GM04503 (cell line): ENCODE measurements around the gene UPF3A.
"Not testable (repeated sequence)": the region's sequence is repeated elsewhere in the genome, so short reads cannot be mapped to it uniquely, and the experiment has no call there.

ENCODE experiments used
- DNase-seq: peaks from one replicate; pipeline ENCODE4 v3.0.0-alpha.2; 2012; ENCODE audit warnings: low read depth

The UPF3A gene

DNA sequence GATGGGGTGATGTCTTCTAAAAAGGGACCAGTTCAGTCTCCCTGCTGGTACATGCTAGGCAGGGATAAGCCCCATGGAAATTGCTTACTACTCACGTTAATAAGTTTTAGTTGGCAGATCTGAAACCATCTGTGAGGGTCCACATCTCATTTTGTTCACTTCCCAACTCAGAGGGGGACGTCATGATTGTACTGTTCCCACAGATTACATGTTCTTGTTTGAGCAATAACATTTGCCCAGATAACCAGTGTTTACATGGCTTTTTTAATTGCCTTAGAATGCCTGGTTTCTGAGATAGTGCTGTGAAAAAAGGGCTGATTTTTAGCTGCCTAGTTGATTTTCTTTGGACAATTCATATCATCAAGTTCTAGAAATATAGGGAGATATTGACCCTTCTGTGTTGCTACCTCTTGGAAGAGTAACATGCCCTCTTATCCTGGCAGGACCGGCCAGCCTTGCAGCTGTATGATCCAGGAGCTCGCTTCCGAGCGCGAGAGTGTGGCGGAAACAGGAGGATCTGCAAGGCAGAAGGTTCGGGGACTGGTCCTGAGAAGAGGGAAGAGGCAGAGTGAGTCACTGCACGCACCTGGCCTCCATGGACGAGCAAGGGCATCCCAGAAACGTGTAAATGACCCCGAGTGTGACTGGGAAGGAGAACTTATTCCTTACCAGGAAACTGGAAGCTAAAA lies 23.1 kb downstream of the UPF3A start:
- no peak for DNase-seq

DNA sequence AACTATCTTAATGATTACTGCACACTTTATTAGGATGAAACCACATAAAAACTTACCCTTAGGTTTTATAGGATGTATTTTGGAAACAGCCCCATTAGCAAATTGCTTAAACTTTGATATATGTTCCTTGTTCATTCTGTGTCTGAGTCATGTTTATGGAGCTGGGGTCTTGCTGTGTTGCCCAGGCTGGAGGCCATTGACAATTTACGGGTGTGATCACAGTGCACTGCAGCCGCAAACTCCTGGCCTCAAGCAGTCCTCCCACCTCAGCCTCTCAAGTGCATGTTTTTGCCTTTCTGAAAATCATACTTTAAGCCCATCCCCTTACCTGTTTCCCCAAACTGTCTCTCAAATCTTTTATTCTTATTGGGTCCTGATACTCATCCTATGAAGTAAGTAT lies 27.7 kb downstream of the UPF3A start:
- no peak for DNase-seq

DNA sequence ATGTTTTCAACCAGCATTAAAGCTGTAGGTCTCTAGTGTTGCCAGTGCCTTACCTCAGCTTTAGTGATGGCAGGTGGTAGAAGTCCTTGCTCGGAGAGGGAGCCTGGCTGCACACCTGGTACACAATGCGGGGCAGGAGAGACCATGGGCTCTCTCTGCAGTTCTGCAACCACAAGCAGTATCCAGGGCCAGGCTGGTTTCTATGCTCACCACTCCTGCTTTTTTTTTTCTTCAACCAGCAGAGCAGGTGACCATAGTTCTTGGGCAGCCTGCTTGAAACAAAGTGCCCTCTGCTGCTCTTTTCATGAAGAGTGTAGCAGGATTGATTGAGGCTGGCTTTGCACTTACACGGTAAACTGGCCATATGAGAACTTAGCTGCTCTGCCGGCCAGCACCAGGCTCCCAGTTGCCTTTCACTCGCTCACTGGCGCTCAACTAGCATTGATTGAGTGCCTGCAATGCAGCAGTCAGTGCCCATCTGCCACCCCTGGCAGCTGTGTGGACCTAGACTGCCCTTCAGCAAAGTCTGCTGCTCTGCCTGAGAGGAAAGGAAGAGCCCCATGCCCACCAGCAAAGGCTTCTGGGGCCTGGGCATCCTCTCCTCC lies 28.5 kb downstream of the UPF3A start:
- no peak for DNase-seq

DNA sequence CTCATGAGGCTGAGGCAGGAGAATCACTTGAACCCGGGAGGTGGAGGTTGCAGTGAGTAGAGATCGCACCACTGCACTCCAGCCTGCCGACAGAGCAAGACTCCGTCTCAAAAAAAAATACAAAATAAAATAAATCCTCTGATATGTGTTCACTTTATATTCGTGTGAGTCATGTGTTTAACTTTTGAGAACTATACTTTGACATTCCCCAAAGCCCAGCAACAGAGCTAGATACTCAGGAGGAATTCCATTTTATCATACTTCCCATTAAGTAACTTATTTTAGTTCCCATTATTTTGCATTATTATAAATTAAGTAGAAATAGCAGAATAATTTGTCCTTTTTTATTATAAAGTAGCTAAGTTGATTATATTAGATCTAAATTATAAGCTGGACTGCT lies 29.6 kb downstream of the UPF3A start:
- DNase-seq = no peak

DNA sequence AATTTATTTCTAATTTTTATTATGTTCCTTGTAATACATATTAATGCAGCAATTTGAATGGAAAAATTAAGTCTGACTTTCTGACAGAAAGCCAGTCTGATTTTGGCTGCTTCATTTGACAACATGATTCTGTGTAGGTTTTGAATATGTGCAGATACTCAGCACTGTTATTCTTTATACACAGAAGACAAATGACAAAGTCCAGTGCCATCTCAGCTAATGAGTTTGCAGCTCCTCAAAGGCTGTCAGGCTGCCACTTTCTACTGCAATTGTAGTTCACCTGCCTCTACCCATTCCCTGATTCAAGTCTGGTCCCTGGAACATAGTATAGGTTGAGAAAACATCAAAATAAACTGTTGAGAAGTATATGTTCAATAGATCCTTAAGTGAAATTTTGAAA lies 30.0 kb downstream of the UPF3A start:
- no peak for DNase-seq

DNA sequence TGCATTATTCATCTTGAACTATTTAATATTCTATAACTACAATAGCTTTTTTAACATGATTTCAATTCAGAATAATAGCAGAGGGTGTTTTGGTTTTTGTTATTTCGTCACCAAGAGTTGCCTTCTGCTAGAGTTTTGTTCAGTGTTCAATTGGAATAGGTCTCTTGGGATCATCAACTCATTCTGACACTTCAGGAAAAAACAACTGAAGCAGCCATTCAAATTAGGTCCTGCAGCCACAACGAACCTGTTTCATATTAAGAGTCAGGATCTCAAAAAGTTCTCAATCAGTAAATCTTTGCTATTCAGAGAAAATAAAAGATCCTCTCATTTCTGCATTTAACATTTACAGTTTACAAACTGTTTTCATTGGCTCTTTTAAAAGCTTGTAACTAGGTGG lies 30.5 kb downstream of the UPF3A start:
- DNase-seq = no peak

DNA sequence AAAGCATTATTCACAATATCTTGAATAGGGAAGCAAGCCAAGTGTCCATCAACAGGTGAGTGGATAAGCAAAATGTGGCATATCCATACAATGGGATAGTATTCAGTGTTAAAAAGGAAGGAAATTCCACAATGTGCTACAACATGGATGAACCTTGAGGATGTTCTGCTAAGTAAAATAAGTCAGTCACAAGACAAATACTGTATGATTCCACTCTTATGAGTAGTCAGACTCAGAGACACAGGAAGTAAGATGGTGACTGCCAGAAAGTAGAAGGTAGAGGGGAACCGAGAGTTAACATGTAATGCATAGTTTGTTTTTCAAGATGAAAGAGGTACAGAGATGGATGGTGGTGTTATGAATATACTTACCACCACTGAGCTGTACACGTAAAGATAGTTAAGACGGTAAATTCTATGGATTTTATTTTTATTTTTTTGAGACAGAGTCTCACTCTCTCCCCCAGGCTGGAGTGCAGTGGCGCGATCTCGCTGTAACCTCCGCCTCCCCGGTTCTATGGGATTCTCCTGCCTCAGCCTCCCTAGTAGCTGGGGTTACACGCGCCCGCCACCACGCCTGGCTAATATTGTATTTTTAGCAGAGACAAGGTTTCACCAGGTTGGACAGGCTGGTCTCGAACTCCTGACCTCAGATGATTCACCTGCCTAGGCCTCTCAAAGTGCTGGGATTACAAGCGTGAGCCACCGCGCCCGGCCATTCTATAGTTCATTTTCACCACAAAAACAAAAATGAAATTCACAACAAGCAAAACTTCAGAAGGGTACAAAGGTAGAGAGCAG lies 31.9 kb downstream of the UPF3A start:
- DNase-seq = no peak

DNA sequence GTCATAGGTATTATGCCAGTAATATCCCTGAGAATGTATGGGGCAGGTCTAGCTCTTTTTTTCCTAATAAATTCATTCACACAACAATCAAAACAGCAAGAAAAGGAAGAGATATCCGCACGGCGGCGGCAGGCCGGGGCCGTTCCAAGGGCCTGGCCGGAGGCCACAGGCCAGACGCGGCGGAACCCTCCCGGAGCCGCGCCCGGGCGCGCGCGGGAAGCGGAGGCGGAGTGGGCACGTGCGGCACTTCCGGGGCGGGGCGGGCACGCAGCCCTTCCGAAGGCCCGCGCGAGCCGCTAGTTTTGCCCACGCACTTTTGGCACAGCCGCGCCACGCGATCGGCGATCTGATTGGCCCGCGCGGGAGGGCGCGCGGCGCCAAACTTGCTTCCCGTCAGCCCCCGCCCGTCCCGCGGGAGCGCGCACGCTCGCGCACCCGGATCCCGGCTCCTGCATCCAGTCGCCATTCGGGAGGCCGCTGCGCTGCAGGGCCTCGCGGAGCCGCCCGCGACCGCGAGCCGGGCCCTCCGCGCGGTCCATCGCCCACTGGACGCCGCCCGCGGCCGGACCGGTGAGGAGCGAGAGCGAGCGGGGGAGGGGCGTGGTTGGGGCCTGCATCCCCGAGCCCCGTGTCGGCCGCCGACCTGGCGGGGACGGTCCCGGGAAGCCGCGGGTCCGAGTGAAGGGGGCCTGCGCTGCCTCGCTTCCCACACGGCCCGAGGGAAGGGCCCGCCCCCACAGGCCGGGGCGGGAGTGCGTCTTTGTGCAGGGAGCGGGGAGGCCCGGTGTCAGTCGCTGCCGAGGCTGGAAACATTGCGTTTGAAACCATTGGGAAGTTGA lies 32.9 kb downstream of the UPF3A start, which contains the start of gene CHAMP1:
Gene CHAMP1, plus strand, starts transcription at position 430 of the 839 bp plus-strand sequence. CDS start 9,340 bp downstream, outside the sequence.
- DNase-seq = peak; percentile 78

DNA sequence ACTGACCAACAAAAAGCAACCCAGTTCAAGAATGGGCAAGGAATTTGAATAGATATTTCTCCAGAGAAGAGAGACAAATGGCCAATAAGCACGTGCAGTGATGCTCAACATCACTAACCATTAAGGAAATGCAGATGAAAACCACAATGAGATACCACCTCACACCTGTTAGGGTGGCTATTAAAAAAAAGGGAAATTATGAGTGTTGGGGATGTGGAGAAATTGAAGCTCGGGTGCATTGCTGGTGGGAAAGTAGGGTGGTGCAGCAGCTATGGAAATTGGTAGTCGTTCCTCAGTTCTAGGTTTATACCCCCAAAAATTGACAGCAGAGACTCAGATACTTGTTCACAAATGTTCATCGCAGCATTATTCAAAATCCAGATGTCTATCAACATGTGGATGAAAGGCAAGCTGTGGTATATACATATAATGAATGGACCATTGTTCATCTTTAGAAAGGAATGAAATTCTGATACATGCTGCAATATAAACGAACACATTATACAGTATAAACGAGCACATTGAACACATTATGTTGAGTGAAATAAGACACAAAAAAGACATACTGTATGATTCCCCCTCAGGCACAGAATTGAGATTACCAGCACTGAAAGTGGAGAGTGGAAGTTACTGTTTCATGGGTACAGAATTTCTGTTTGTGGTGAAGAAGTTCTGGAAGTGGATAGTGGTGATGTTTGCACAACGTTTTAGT lies 33.8 kb downstream of the UPF3A start:
- no peak for DNase-seq

DNA sequence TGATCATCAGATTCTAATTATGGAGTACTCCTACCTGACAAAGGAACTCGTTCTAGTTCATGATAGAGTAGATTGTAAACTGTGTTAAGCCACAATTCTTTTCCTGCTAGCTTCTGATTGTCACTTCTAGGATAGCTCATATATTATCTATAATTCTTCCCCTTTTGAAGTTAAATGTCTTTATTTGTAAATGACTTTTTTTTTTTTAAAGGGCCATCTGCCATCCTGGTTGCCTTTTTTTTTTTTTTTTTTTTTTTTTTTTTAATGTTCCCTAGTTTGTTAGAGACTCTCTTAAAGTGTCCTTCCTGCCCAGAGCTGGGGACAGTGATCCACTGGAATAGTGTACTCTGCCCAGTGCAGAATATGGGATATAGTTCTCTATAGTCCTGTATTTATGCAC lies 37.2 kb downstream of the UPF3A start:
- no peak for DNase-seq

DNA sequence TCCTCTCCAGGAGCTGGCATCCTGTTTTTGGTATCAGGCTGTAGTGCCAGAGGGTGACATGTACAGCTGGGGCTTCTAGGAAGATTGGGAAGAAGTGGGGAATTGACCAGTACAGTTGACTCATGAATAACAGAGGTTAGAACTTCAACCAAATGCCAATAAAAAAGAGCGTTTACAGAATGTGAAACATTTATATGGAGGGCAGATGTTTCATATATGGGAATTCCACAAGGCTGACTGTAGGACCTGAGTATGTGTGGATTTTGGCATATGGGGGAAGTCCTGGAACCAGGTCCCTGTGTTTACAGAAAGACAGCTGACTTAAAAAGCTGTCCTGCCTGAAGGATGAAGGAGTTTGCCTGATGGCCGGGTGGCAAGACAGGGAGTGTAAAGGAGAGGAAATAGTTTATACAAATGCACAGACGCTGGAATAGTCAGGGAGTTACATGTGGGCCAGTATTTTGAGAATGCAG lies 38.1 kb downstream of the UPF3A start:
- DNase-seq = peak; percentile 82

DNA sequence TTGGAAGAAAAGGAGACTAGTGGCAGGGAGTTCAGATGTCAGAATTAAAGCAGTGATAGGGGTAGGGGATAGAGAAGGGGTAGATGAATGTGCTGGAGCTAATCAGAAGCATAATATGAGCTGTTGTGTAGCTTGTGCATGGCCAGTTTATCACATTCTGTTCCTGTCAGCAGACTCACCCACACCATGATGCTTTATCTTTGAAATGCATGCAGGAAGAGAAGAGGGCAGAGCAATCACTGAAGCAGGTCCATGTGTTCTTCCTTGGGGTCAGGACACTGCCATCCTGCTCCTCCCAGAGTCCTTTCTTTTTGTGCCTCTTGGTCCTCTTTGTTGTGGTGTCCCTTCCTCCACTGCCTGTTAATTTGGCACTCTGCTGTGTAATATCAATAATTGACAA lies 38.7 kb downstream of the UPF3A start:
- DNase-seq = no peak

DNA sequence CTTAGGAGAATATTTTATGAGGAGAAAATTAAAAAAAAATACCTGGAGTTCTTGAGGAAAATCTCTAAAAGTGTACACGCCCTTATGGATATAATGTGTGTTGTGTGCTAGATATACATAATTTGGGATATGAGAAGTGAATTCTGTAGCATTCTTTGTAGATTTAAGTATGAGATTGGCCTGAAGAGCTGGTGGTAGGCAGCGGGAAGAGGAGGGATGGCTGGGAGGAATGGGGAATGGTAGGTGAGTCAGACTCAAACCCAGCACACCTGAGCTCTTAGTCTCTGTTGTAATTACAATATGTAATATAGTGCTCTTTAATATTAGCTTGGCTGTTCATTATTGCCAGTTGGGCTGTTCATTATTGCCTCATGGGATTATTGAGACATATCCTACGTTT lies 39.9 kb downstream of the UPF3A start:
- DNase-seq = no peak

DNA sequence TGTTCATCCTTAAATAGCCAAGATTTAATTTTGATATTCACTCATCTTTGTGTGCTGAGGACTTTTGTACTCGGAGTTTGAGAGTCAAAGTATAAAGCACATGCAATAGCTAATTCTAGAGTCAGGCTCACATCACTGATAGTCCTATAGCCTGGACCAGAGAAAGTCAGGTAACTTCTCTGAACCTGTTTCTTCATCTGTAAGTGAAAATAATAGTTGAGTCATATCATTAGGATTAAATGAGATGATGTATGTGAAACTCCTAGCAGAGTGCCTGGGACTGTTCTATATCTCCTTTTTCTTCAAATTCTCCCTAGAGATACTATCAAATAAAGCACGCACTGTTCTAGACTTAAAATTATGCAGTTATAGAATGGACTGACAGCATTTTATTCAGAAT lies 41.9 kb downstream of the UPF3A start:
- DNase-seq = no peak

DNA sequence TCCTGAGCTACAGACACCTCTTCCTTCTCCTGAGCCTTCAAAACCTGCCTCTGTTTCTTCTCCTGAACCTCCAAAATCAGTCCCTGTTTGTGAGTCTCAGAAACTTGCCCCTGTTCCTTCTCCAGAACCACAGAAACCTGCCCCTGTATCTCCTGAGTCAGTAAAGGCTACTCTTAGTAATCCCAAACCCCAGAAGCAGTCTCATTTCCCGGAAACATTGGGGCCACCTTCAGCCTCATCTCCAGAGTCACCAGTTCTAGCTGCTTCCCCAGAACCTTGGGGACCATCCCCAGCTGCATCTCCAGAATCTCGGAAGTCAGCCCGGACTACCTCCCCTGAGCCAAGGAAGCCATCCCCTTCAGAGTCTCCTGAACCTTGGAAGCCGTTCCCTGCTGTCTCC lies 42.9 kb downstream of the UPF3A start:
- no peak for DNase-seq

DNA sequence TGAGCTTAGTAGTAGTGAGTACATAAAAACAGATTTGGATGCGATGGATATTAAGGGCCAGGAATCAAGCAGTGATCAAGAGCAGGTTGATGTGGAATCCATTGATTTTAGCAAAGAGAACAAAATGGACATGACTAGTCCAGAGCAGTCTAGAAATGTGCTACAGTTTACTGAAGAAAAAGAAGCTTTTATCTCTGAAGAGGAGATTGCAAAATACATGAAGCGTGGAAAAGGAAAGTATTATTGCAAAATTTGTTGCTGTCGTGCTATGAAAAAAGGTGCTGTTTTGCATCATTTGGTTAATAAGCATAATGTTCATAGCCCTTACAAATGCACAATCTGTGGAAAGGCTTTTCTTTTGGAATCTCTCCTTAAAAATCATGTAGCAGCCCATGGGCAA lies 44.3 kb downstream of the UPF3A start:
- DNase-seq = no peak

DNA sequence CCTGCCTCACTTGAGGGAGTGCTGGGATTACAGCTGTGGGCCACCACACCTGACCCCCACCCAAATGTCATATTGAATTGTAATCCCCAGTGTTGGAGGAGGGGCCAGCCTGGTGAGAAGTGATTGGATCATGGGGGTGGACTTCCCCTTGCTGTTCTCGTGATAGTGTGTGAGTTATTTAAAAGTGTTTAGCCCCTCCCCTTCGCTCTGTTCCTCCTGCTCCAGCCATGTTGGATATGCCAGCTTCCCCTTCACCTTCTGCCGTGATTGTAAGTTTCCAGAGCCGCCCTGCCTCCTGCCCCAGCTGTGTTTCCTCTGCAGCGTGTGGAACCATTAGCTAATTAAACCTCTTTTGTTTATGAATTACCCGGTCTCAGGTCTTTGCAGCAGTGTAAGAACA lies 46.6 kb downstream of the UPF3A start:
- DNase-seq = no peak

DNA sequence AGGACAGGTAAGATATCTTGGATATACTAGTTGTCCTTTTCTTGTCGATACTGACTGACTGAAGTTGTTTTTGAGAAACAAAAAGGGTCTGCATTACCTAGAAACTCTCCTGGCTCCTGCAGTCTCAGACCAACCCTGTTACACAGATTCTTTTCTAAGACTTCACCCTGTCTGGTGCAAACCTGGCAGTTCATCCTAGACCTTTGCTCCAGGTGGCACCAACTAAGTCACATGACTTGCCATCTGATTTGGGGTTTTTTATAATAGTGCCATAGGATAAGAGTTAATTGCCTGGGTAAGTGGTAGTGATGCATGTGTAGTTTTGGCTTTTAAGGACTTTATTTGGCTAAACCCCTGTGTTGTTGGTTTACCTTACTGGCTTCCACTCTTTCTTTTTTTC lies 47.2 kb downstream of the UPF3A start:
- no peak for DNase-seq

DNA sequence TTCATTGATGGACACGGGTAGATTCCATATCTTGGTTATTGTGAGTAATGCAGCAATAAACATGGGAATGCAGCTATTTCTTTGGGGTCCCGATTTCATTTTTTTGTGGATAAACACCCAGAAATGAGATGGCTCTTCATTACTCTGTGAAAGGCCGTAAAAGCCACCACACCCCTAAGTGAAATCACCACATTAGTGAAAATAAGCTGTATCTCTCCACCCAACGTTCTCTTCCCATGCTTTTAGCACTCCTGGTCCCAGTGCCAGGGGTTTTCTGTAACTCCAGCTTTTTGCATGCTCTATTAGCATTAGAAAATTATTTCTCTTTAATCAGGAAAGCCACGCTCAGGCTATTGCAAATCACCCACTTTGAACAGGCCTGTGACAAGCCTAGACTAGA lies 48.7 kb downstream of the UPF3A start:
- no peak for DNase-seq

DNA sequence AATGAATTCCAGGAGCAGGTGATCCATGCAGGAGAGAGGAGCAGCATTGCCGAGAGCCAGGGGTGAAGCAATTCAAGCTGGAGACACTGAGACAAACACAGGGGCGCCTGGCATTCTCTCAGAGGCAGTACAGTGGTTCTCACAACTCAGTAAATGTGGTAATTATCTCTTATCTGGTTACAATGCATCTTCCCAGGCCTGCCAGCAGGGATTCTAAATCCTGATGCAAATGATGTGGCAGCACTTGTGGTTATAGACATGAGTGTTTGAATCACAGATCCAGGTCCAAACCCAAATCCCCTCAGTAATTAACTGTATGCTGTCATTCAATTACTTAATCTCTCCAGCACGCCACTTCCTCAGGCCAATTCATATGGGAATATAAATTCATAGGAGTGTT lies 52.5 kb downstream of the UPF3A start:
- DNase-seq = not testable (repeated sequence)

DNA sequence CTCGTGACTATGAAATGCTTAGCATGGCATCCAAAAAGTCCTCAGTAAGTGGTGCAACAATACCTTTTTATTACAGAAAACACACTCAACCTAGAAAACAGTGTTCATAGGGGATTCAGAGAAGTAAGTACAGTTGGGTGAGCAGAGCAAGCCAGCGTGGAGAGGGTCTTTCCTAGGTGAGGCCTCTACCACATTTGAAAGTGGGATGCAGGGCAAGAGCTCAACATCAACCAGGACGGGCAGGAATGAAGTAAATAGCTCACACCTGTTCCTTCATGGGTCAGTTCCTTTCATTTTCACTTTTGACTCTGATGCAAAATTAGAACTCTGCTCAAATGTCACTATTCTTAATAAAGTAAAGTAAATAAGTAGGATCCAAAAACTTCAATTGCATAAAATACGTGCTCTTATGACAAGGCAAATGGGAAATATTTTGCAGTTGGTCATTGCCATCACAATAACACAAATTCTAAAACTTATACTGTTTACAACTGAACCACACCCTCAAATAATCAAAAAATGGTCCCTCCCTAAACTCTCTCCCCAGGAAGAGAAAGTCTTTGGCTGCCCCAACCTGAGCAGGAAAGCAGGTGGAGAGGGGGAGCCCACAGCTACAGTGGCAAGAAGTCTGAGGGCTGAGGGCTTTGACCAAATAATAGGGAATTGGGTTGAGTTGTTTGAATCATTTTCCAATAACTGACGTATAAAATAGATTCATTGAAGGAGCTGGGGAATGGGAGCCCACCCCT lies 53.1 kb downstream of the UPF3A start:
- DNase-seq = no peak
